Adrenal gland (tissue), 12 donors: Measurements from ENCODE around the gene VHLL. TPM values are rescaled to one million over a fixed set of nuclear protein-coding genes. Genes with fewer than 3 reads are reported as not detected.

Source experiments
- DNase-seq, 7 donors: peaks; one replicate each; pipeline ENCODE4 v3.0.0-alpha.2; 2019 to 2020
- H3K27ac ChIP-seq, 5 donors: fragments of 200-600 bp; sonication (generic) in 4 of 5; 1 replicate in 3 of 5; 2 replicates in 2 of 5; pipeline versions ENCODE4 v1.5.1 to v1.8.0; 2016 to 2020; ENCODE audit warnings: mild to moderate bottlenecking in 1 of 5
- H3K27me3 ChIP-seq: fragments of 200-600 bp; 2 replicates; pipeline ENCODE4 v1.8.0; 2021
- H3K36me3 ChIP-seq, 2 donors: fragments of 200-600 bp; replicated peaks in 1 of 2; 1 replicate in 1 of 2; 2 replicates in 1 of 2; pipeline versions ENCODE4 v1.5.1 to v1.8.0; 2018 to 2022
- H3K4me1 ChIP-seq, 2 donors: fragments of 200-600 bp; replicated peaks in 1 of 2; 1 replicate in 1 of 2; 2 replicates in 1 of 2; pipeline versions ENCODE4 v1.5.1 to v1.8.0; 2018 to 2021
- H3K4me3 ChIP-seq, 4 donors: fragments of 200-600 bp; sonication (generic) in 3 of 4; one replicate each; pipeline ENCODE4 v1.5.1; 2016 to 2018
- H3K9me3 ChIP-seq, 3 donors: fragments of 200-600 bp; sonication (generic) in 1 of 3; replicated peaks in 1 of 3; 1 replicate in 2 of 3; 2 replicates in 1 of 3; pipeline versions ENCODE4 v1.5.1 to v1.8.0; 2016 to 2021
- CTCF ChIP-seq, 6 experiments: fragments of 450-650 bp in 4 of 6; fragments of 200-600 bp in 2 of 6; sonication (generic) in 1 of 6; IDR thresholded peaks; 1 replicate in 5 of 6; 2 replicates in 1 of 6; pipeline versions ENCODE4 v1.5.1 to v1.8.0; 2016 to 2021; ENCODE audit warnings: antibody characterized with exemption in 6 of 6, mild to moderate bottlenecking in 2 of 6, moderate library complexity in 1 of 6
- POLR2A ChIP-seq, 2 donors: fragments of 450-650 bp; IDR thresholded peaks; one replicate each; pipeline ENCODE4 v1.6.1; 2017; ENCODE audit warnings: antibody characterized with exemption in 2 of 2, mild to moderate bottlenecking in 2 of 2, moderate library complexity in 1 of 2
- WGBS, 4 donors: extraction: QIAGEN DNeasy Blood & Tissue Kit in 2 of 4; methylation state at CpG; one replicate each; pipeline versions ENCODE4 v1.1.5 to v1.1.7; 2013 to 2017; 5-methylcytosine and 5-hydroxymethylcytosine counted together
- intact Hi-C, 2 donors: fragments of 100-400 bp; cut with DNase I; formaldehyde crosslinking; loops; one replicate each; pipeline versions ENCODE4 v1.14.1 to v1.15.0; 2022 to 2023
- polyA plus RNA-seq, 3 donors: library from polyadenylated mRNA; stranded (reverse); fragments of 200-250 nt in 2 of 3; fragments of 350-450 nt in 1 of 3; fragmentation: Illumina TruSeq in 1 of 3; extraction: RNeasy Lipid Tissue Mini Kit (QIAGEN cat#74804) in 1 of 3; gene quantifications; one replicate each; pipeline ENCODE4 v1.2.3, GENCODE V29; 2013 to 2014
- total RNA-seq, 9 donors: library from RNA; depleted of rRNA in 4 of 9; stranded (reverse); fragments of >200 nt in 4 of 9; fragments of 120-200 nt in 1 of 9; fragmentation: NEBNext Ultra II Directional in 1 of 9; extraction: Animal tissue kit (Norgen Biotek cat#: 25700) in 1 of 9; gene quantifications; one replicate each; pipeline versions ENCODE4 v1.1.0 to v1.2.4, GENCODE V29; 2013 to 2023
- donor health status: healthy with polysubstance abuse.
- donor health status: Bipolar disorder and iron deficiency.
- donor health status: DM: yes; HTN: yes; CAD: no.
- donor health status: DM: no; HTN: no; CAD: no.
- donor health status: DM: no; HTN: no; CAD: no.
- donor health status: DM: yes; HTN: yes; CAD: no.

Gene VHLL
- total and polyA plus RNA-seq, 12 donors, result 0.39 to 0.72 (median 0.44) TPM; not detected in 9

- peaks cover 16 to 17% of the 10 kb centered on the region in 2 donors for H3K4me1 ChIP-seq
- no peak overlapping the region for H3K27ac ChIP-seq
- peaks cover 0 to 30% of the 10 kb centered on the region in 2 donors for H3K36me3 ChIP-seq
- DNase-seq, result no peak
- no peak for TF ChIP-seq POLR2A (IDR thresholded peaks at IDR 0.05)
- TF ChIP-seq CTCF (IDR thresholded peaks at IDR 0.05), result no peak
- no peaks in the 10 kb centered on the region for H3K27me3 ChIP-seq
- WGBS, 4 donors, result 45 to 60% (median 54%) methylated on average over 2 of the region's 2 CpGs
- H3K9me3 ChIP-seq, result no peaks in the 10 kb centered on the region
- no peak overlapping the region for H3K4me3 ChIP-seq
- intact Hi-C loops, result no loop called here
These were observed 6.1 kb upstream of the VHLL start for GRCh38 chr1:156305215-156305614.

- WGBS, 4 donors, result 90 to 99% (median 97%) methylated on average over 3 to 4 of the region's 4 CpGs
- peaks cover 0 to 11% of the 10 kb centered on the region in 2 donors for H3K36me3 ChIP-seq
- no peaks in the 10 kb centered on the region for H3K9me3 ChIP-seq
- intact Hi-C loops, result no loop called here
- peaks cover 4 to 6% of the 10 kb centered on the region in 2 donors for H3K4me1 ChIP-seq
- no peak for DNase-seq
- TF ChIP-seq POLR2A (IDR thresholded peaks at IDR 0.05) (no peak), CTCF (IDR thresholded peaks at IDR 0.05) (no peak)
- H3K27ac ChIP-seq, result no peak overlapping the region
- no peak overlapping the region for H3K4me3 ChIP-seq
- H3K27me3 ChIP-seq, result no peaks in the 10 kb centered on the region
These were observed 4.1 kb upstream of the VHLL start for GRCh38 chr1:156303241-156303640.

GRCh38 chr1:156295391-156295947 lies 3.6 kb downstream of the VHLL start, which contains the start of gene GLMP:
TSS of gene GLMP (minus strand) at chr1:156295679. CDS start at chr1:156295645, 34 bp downstream.
- peaks cover 0 to 14% of the 10 kb centered on the region in 2 donors for H3K36me3 ChIP-seq
- H3K4me1 ChIP-seq, result peaks cover 22 to 36% of the 10 kb centered on the region in 2 donors
- DNase-seq, result peak; percentile 63 to 81 (median 75)
- H3K4me3 ChIP-seq, result peak within 1 kb of the TSS; percentile 30 to 90 (median 70)
- WGBS, 4 donors, result 0 to 2% (median 1%) methylated on average over 12 to 17 of the region's 17 CpGs
- intact Hi-C loops, result no loop called here
- H3K9me3 ChIP-seq, result no peaks in the 10 kb centered on the region
- TF ChIP-seq POLR2A (IDR thresholded peaks at IDR 0.05) (no peak), CTCF (IDR thresholded peaks at IDR 0.05) (no peak)
- H3K27ac ChIP-seq, result peak within 1 kb of the TSS in 4 of 5 donors; percentile 7 to 75 (median 64)
- H3K27me3 ChIP-seq, result no peaks in the 10 kb centered on the region

- H3K27me3 ChIP-seq, result no peaks in the 10 kb centered on the region
- WGBS, 4 donors, result 83 to 95% (median 91%) methylated on average over 9 of the region's 9 CpGs
- intact Hi-C loops, result no loop called here
- H3K27ac ChIP-seq, result peak overlapping the region in 1 of 5 donors; percentile 72
- H3K4me1 ChIP-seq, result peaks cover 22 to 36% of the 10 kb centered on the region in 2 donors
- no peak overlapping the region for H3K4me3 ChIP-seq
- H3K9me3 ChIP-seq, result no peaks in the 10 kb centered on the region
- no peak for DNase-seq
- H3K36me3 ChIP-seq, result peaks cover 0 to 18% of the 10 kb centered on the region in 2 donors
- TF ChIP-seq POLR2A (IDR thresholded peaks at IDR 0.05) (no peak), CTCF (IDR thresholded peaks at IDR 0.05) (no peak)
These were observed 5.2 kb downstream of the VHLL start for GRCh38 chr1:156293895-156294294.
